GM12878 (cell line): ENCODE measurements around the gene TNNT1.

Experiments used
- HDAC6 ChIP-seq: fragments of 200-600 bp; sonication (generic); IDR thresholded peaks from one replicate; pipeline ENCODE4 v1.8.0; 2017; ENCODE audit warnings: antibody characterized with exemption; ENCODE audit not compliant: unreplicated experiment
- NR2C2 ChIP-seq: IDR thresholded peaks from 2 replicates; pipeline ENCODE4 v1.6.1; 2011; ENCODE audit warnings: borderline replicate concordance, low read depth; ENCODE audit not compliant: control insufficient read depth, insufficient read length
- RCOR1 ChIP-seq: conservative IDR thresholded peaks from 2 replicates; pipeline ENCODE4 v1.6.1; 2012; ENCODE audit warnings: low read depth, low read length, improper control_type of control experiment
- SREBF1 ChIP-seq: IDR thresholded peaks from 2 replicates; pipeline ENCODE4 v1.6.1; 2012; ENCODE audit warnings: mild to moderate bottlenecking, low read length
- USF2 ChIP-seq: IDR thresholded peaks from 2 replicates; pipeline ENCODE4 v1.6.1; 2011; ENCODE audit warnings: low read depth, low read length, improper control_type of control experiment, borderline replicate concordance

GRCh38 chr19:55088543-55089341 is 60.3 kb downstream of the TNNT1 start:
- TF ChIP-seq HDAC6 (no peak), USF2 (no peak), NR2C2 (no peak), RCOR1 (no peak), SREBF1 (no peak)
